ENCODE results near the gene TMPRSS6.

- TF ChIP-seq, protein P1, sequence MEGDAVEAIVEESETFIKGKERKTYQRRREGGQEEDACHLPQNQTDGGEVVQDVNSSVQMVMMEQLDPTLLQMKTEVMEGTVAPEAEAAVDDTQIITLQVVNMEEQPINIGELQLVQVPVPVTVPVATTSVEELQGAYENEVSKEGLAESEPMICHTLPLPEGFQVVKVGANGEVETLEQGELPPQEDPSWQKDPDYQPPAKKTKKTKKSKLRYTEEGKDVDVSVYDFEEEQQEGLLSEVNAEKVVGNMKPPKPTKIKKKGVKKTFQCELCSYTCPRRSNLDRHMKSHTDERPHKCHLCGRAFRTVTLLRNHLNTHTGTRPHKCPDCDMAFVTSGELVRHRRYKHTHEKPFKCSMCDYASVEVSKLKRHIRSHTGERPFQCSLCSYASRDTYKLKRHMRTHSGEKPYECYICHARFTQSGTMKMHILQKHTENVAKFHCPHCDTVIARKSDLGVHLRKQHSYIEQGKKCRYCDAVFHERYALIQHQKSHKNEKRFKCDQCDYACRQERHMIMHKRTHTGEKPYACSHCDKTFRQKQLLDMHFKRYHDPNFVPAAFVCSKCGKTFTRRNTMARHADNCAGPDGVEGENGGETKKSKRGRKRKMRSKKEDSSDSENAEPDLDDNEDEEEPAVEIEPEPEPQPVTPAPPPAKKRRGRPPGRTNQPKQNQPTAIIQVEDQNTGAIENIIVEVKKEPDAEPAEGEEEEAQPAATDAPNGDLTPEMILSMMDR (IDR thresholded peaks at IDR 0.05) = no peak
- TF ChIP-seq EZH2 (IDR thresholded peaks at IDR 0.05; ENCODE audit: borderline replicate concordance, insufficient read depth, low read depth, low read length, poor library complexity, severe bottlenecking) = no peak
Observed at GRCh38 chr22:37118083-37118482, 8.6 kb upstream of the TMPRSS6 start.
